Omental fat pad (tissue), 4 donors: ENCODE data around the gene PGM2L1. TPM values are rescaled to one million over a fixed set of nuclear protein-coding genes. Genes with fewer than 3 reads are reported as not detected.

Source experiments
- ATAC-seq: fragments of 150-250 bp; one replicate; pipeline ENCODE4 v1.9.1; 2016; ENCODE audit warnings: mild to moderate bottlenecking, moderate library complexity; ENCODE audit not compliant: low FRiP score
- DNase-seq: peaks from one replicate; pipeline ENCODE4 v3.0.0-alpha.2; 2019; ENCODE audit warnings: low spot score
- CTCF ChIP-seq, 3 donors: fragments of 450-650 bp; IDR thresholded peaks; one replicate each; pipeline ENCODE4 v1.5.1; 2016 to 2017; ENCODE audit warnings: antibody characterized with exemption in 3 of 3, mild to moderate bottlenecking in 3 of 3, moderate library complexity in 2 of 3
- total RNA-seq, 4 donors: library from RNA; depleted of rRNA; stranded (reverse); fragments of >200 nt; gene quantifications; one replicate each; pipeline ENCODE4 v1.1.0, GENCODE V29; 2016

PGM2L1 gene
- total RNA-seq, 4 donors from 2014 or later = 2.7 to 4.5 (median 3.1) TPM

GRCh38 chr11:74306435-74307175 lies 91.6 kb downstream of the PGM2L1 start:
- ATAC-seq (no peak), DNase-seq (no peak)
- TF ChIP-seq CTCF (IDR thresholded peaks at IDR 0.05) = no peak

- DNase-seq = no peak
- no peak for ATAC-seq
These were observed 99.2 kb downstream of the PGM2L1 start for GRCh38 chr11:74299015-74299414.

GRCh38 chr11:74297484-74297883 lies 100.7 kb downstream of the PGM2L1 start:
- no peak for TF ChIP-seq CTCF (IDR thresholded peaks at IDR 0.05)
- no peak for ATAC-seq
- DNase-seq = no peak

More at GRCh38 chr11:74299015-74299414, 99.2 kb downstream of the PGM2L1 start:
- TF ChIP-seq CTCF (IDR thresholded peaks at IDR 0.05) = no peak

GRCh38 chr11:74288911-74289310 lies 109.3 kb downstream of the PGM2L1 start:
- peak; percentile 41 for ATAC-seq
- no peak for DNase-seq

GRCh38 chr11:74288161-74288560 lies 110.1 kb downstream of the PGM2L1 start:
- peak; percentile 99 for ATAC-seq
- no peak for DNase-seq
- no peak for TF ChIP-seq CTCF (IDR thresholded peaks at IDR 0.05)

More at GRCh38 chr11:74288911-74289310, 109.3 kb downstream of the PGM2L1 start:
- no peak for TF ChIP-seq CTCF (IDR thresholded peaks at IDR 0.05)

- TF ChIP-seq CTCF (IDR thresholded peaks at IDR 0.05) = no peak
- ATAC-seq (no peak), DNase-seq (no peak)
These were observed 113.8 kb downstream of the PGM2L1 start for GRCh38 chr11:74284466-74284865.

- TF ChIP-seq CTCF (IDR thresholded peaks at IDR 0.05) = no peak
These were observed 114.6 kb downstream of the PGM2L1 start for GRCh38 chr11:74283580-74284180.

More at GRCh38 chr11:74283580-74284180, 114.6 kb downstream of the PGM2L1 start:
- ATAC-seq (no peak), DNase-seq (no peak)
